ENCODE data around the gene GSTCD. TPM values are rescaled to one million over a fixed set of nuclear protein-coding genes. Genes with fewer than 3 reads are reported as not detected.

Gene GSTCD
- total RNA-seq, 1 donor from 2014 or later = 30.2 TPM

- no peak for FAIRE-seq
- DNase-seq (ENCODE audit: low spot score in 2 of 2) = no peak
Observed at GRCh38 chr4:105870963-105871362, 162.4 kb downstream of the GSTCD start.

GRCh38 chr4:105871997-105872396, 163.4 kb downstream of the GSTCD start:
- DNase-seq (ENCODE audit: low spot score in 2 of 2) (no peak), FAIRE-seq (no peak)

GRCh38 chr4:105875233-105875632, 166.6 kb downstream of the GSTCD start:
- DNase-seq (ENCODE audit: low spot score in 2 of 2) = no peak
- FAIRE-seq = no peak

- FAIRE-seq = no peak
- DNase-seq (ENCODE audit: low spot score in 2 of 2) = no peak
Observed at GRCh38 chr4:105878668-105879067, 170.1 kb downstream of the GSTCD start.

GRCh38 chr4:105887508-105887907, 178.9 kb downstream of the GSTCD start:
- no peak for FAIRE-seq
- no peak for DNase-seq (ENCODE audit: low spot score in 2 of 2)

- peak; percentile 18 to 38 for DNase-seq (ENCODE audit: low spot score in 2 of 2)
Observed at GRCh38 chr4:105894660-105895582, 186.3 kb downstream of the GSTCD start, which contains the start of gene NPNT. NPNT (plus strand) TSS chr4:105895471; CDS start chr4:105895653, 182 bp downstream.

GRCh38 chr4:105895583-105896460, 187.2 kb downstream of the GSTCD start:
- peak in 1 of 2 donors; percentile 18 for DNase-seq (ENCODE audit: low spot score in 2 of 2)
- no peak for FAIRE-seq

More at GRCh38 chr4:105894660-105895582, 186.3 kb downstream of the GSTCD start, which contains the start of gene NPNT:
- FAIRE-seq = no peak

- FAIRE-seq (no peak), DNase-seq (ENCODE audit: low spot score in 2 of 2) (no peak)
Observed at GRCh38 chr4:105896461-105896942, 187.9 kb downstream of the GSTCD start.

Other genes starting within 250 kb of the GSTCD start
- gene PPA2, start 234.7 kb upstream of the GSTCD start, total RNA-seq = 76.6 TPM
- under 0.01 TPM for gene ARHGEF38, start 156.2 kb upstream of the GSTCD start, total RNA-seq
- gene INTS12, start 95 bp upstream of the GSTCD start, total RNA-seq = 36.7 TPM
- 60.3 TPM for gene NPNT, start 186.7 kb downstream of the GSTCD start, total RNA-seq

All from frontal cortex (tissue), 4 donors.